ENCODE data around the gene UBR4.
A peak's percentile ranks its signal among the peaks of the same experiment; 100 is the strongest.
"Not testable (repeated sequence)": the region's sequence is repeated elsewhere in the genome, so short reads cannot be mapped to it uniquely, and the experiment has no call there.

The UBR4 gene

DNA sequence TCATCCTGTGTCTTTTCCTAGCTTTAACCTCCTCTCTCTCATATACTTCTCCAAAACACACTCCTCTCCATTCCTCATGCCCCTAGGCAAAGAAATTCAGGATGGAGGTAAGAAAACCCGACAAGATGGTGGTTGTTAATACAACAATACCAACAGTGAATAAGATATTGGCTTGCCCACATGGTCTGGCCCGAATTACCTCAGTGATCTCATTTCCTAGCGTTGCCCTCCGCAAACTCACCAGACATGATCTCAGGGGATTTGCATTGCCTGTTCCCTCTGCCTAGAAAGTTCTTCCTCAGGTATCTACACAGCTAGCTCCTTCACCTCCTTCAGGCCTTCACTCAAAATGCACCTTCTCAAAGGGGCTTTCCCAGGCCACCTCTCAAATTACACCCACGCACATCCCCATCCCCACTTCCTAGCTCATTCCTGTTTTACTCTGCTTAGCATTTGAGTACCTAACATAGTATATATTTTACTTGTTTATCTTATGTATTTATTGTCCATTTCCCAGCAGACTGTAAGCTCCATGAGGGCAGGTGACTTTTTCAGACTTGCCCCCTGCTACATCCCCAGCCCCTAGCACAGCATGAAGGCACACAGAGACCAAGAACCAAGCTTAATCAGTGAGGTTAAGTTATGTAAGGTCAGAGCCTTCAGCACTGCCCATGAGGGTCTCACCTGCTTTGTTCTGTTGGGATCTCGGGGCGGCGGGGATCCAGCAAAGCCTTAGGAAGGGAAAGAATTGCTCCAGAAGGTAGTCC lies 10.2 kb upstream of the UBR4 start:
- DNase-seq (ENCODE audit: low spot score) = no peak

DNA sequence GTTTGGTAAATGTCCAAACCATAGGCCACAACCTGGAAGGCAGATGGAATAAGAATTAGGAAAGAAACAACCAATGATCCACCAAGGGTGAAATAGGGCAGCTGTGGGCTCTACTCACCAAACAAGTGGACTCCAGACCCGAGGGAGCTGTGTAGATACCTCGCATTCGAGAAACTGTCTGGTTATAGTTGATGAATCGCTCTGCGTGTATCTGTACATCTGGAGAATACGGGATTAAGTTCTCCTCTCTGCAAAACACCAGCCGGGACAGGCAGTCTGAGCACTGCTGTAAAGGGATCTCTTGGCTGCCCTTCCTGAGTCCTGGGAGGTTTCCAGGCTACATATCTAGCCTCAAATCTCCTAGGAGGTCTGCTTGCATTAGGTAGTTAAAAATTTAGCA lies 9.4 kb upstream of the UBR4 start:
- no peak for DNase-seq (ENCODE audit: low spot score)

DNA sequence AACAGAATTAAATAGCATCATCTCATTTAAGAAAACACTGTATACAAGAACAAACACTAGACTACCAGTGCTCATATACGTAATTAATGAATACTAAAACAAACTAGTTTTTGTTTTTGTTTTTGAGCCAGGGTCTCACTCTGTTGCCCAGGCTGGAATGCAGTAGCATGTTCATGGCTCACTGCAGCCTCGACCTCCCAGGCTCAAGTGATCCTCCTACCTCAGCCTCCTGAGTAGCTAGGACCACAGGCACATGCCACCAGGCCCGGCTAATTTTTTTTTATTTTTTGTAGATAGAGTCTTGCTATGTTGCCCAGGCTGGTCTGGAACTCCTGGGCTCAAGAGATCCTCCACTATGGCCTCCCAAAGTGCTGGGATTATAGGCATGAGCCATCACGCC lies 6.5 kb upstream of the UBR4 start:
- not testable (repeated sequence) for DNase-seq (ENCODE audit: low spot score)

DNA sequence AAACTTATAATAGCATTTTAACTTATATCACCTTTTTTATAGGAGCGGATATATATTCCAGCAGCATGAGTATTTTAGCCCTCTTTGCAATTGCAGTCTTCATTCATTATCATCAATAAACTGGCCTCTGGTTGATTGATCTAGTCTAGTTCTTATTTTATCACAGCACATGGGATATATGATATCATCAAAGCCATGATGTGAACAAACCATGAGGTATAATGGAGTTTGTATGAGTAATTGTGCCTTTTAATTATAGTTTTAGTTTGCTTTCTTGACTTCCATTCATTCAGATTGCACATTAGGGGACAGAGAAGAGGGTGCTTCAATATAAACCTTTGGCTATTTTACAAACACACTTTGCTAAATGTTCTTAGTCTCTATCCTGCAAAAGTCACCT lies 3.5 kb upstream of the UBR4 start:
- no peak for DNase-seq (ENCODE audit: low spot score)

DNA sequence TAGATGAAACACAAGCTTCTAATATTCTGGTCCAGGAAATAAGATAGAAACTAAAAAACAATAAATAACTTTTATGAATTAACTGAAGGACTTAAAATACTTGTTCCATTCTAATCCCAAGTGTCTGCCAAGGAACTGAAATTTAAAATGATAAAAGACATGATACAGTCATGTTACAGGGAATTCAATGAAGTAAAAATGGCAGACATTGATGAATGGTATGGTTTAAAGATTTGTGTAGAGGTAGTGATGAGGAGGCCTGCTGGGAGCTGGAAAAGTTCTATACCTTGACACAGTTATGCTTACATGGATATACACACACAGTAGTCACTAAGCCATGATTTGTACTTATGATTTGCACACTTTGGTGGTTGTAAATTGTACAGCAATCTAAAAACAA lies 2.1 kb upstream of the UBR4 start:
- no peak for DNase-seq (ENCODE audit: low spot score)

DNA sequence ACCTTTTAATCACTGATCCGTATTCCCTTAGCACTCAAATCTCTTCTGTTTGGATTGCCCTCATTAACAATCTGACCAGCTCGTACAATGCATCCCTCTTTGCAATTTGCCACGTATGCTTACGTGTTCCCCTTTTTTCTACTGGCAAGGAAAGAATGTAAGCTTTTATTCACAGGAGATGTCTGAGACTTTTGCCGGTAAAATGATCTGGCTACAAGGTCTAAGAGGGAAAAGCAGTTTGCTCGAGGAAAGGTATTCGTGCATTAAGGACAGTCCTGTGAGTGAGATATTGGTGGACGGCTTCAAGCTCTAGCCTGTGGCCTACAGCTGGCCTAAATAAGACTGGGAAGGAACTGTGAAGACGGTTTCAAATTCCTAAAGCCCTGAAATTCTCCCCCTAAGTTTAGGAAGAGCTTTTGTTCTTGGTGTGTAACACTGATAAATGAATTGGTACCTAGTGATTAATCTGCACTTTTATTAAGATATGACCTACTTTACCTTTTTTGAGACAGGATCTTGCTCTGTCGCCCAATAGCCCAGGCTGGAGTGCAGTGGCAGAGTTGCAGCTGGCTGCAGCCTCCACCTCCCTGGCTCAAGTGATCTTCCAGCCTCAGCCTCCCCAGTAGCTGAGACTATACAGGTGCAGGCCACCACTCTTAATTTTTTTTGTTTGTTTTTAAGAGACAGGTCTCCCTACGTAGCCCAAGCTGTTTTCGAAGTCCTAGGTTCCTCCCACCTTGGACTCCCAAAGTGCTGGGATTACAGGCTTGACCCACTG lies 895 bp upstream of the UBR4 start:
- DNase-seq (ENCODE audit: low spot score) = no peak

DNA sequence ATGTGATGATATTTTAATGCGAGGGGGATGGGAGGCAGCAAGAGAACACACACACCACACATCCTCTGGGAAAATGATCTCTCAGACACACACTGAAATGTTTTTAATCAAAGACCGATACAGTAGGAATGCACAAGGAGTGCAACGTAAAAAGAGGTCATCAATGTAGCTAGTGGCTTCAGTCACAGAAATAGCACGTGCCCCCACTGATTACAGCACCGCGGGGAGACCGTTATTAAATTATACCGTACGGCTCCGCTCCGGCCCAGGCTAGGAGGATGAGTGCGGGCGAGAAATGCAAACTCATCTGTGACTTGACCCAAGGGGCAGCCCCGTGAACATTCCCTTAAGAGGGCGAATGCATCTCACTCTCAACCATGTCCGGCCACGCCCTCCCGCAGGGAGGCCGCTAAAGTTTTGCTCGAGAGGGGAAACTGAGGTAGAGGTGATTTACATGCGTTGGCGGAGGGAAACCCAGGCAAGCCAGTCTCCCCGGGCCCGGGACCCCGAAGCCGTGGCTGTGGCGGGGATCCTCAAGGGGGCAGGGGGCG lies 552 bp downstream of the UBR4 start:
- DNase-seq (ENCODE audit: low spot score) = peak; percentile 73

DNA sequence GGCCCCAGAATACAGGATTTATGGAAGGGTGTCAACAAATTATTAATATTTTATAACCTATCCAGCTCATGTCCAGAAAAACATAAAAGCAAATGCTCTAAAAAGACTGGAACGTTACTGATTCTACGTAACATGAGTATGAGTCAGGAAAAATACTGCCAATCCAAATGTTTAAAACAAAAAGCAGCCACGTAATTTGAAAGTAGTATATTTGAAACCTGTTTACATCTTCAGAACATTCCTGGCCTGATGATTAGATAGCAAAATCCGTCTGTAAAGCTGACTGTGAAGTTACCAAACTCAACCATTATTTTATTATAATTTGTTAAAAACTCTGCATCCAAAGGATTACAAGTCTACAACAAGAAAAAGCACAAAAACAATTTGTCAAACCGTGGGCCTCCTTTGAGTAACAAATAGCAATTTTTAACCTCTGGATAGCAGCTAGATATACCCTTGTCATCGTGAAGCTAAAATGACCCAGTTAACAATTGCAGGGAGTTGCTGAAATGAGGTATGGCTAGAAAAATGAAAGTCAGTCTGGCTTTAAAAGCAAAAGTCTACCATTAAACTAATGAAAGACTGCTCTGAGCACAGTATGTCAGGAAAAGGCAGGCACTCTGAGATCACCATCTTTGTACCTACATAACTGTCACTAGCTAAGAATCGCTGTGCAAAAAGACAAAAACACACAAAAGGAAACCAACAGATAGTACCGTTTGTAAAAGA lies 1.2 kb downstream of the UBR4 start:
- DNase-seq (ENCODE audit: low spot score) = no peak

DNA sequence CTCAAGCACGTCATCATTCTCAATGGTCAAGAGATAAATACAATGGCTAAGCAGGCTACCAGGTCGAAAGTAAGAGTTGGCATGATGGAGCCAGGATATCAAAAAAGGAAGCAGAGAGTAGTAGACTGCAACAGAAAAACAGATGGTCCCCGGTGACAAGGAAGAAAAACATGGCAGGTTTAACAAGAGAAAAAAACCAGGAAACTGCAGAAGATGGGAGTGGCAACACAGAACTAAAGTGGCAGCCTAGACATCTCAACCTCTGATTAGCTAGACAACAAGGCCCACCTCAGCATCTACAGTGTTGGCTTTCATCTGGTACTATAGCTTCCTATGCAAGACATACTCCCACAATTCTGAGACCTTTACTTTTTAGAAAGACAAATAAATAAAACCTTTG lies 3.1 kb downstream of the UBR4 start:
- no peak for DNase-seq (ENCODE audit: low spot score)

DNA sequence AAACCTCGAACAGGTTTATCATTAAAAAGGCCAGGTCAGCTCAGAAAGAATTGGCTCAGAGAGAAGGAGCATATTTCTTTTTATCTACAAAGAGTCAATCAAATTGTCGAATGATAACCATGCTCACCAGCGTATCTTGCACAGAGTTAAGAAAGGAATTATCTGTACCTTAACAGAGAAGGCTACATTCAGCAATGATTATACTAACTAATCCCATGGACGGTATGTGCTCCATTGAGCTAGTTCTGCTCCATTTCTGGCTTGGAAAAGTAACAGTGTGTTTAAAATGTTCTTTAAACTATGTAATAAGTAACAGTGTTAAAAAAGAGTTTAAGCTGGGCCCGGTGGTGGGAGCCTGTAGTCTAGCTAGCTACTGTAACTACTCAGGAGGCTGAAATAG lies 4.2 kb downstream of the UBR4 start:
- no peak for DNase-seq (ENCODE audit: low spot score)

DNA sequence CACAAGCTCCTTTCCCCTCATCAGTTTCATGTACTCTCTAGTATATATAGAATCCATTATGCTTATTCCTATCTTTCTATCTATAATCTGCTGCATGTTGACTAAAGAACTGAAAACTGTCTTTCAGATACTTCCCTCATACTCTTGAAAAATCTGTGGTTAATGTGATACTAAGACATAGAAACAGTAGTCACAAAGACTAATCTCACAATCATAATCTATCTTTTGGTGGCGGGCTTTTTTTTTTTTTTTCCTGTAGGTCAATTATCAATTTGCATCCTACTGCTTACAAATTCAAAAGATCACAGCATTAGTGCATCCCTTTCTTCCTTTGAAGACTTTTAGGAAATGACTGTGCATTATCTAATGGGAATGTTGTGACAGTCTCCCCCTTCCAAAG lies 4.7 kb downstream of the UBR4 start:
- no peak for DNase-seq (ENCODE audit: low spot score)

DNA sequence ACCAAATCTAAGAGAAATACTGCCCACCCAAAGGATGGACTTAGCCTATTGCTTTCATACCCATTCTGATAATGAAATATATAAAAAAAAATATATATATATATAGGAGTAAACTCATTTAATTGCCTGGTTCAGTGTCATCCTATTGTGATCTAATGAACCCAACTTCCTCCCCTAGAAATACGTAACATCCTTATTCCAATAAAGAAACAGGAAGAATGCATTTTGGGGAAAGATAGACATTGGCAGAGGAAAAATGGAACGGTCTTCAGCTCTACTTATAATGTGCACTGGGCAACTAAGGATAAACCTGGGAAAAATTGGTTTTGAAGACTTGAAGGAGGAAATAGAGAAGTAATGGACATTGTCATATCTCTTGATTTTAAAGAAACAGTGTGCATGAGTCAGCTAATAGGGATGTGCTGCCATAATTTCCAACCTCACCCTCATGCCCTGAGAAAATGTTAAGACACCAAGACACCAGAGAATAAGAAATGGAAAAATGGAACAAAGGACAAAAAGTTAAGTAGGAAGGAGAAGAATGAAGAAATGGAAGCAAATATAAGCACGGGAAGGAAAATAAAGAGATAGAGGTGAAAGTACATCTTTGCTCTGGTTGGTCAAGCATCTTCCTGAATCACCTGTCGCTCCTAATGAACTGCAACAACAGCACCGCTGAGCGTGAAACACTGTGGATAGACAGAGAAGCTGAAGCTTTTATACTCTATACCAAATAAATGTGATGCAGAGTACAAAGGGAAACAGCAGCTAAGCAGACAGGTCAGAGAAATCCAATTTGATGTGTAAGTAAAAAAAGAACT lies 5.4 kb downstream of the UBR4 start:
- DNase-seq (ENCODE audit: low spot score) = no peak

DNA sequence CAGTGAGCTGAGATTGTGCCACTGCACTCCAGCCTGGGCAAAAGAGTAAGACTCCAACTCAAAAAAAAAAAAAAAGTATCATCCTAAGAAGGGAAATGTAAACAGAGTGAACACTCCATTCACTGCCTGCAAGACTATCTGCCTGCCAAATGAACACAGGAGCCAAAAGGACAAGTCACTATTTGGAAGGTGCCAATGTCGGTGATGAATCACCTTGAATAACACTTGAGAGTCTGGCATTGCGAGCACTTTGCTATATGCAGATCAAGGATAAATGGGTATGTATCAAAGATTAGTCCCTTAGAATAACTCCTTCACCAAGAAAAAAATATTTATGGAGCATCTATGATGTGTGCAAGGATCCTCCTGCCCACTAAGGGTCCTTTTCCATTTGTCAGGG lies 6.6 kb downstream of the UBR4 start:
- DNase-seq (ENCODE audit: low spot score) = no peak

DNA sequence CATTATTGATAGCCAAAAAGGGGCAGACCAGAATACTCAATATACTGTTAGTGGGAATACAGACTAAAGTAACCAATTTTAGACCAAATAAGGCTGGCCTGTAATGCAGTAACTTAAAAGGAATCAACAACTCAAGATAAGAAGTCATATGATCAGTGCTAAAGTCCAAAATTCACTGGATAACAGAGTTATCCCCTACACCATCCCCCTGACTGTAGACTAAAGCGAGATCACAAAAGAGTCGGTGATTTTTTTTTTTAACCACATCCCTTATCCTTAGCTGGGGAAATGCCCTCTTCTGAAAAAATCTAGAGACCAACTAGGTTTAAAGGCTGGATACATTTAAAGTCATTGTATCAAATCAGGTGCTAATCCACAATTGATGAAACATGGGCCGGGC lies 7.7 kb downstream of the UBR4 start:
- no peak for DNase-seq (ENCODE audit: low spot score)

DNA sequence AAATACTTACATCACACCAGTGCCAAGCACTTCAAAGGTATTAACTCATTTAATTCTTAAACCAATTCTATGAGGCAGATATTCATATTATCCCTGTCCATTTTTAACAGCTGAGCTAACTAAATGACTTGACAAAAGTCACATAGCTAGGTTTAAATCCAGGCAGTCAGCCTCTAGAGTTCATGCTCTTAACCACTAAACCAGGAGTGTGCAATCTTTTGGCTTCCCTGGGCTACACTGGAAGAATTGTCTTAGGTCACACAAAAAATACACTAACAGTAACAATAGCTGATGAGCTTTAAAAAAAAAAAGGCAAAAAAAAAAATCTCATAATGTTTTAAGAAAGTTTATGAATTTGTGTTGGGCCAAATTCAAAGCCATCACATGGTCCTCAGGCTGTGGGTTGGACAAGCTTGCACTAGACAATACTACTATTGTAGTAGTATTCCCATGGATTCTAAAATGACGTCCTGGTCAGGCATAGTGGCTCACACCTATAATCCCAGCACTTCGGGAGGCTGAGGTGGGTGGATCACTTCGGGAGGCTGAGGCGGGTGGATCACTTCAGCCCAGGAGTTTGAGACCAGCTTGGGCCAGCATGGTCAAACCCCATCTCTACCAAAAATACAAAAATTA lies 10.0 kb downstream of the UBR4 start:
- DNase-seq (ENCODE audit: low spot score) = no peak

DNA sequence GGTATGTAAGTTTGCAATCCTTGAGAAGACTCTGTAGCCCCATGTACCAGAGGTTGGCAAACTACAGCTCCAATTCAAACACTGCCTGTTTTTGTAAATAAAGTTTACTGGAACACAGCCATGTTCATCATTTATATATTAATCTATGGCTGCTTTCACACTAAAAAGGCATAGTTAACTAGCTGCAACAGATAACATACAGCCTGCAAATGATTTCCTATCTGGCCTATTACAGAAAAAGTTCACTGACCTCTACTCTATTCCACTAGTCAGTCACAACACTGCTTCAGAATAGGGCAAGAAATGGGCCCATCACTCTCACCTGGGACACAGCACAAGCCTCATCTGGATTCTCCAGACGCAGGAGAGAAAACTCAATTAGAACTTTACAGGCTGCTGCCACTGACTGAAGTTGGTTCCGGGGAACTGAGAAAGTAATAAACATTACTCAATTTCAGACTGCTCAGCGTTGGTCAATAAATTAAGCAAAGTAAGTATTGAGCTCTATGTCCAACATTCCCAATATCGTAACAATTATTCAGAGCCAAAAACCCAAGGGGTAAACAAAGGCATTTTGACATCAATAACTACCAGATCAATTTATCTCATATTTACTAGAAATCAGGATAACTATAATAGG lies 10.6 kb downstream of the UBR4 start:
- no peak for DNase-seq (ENCODE audit: low spot score)

DNA sequence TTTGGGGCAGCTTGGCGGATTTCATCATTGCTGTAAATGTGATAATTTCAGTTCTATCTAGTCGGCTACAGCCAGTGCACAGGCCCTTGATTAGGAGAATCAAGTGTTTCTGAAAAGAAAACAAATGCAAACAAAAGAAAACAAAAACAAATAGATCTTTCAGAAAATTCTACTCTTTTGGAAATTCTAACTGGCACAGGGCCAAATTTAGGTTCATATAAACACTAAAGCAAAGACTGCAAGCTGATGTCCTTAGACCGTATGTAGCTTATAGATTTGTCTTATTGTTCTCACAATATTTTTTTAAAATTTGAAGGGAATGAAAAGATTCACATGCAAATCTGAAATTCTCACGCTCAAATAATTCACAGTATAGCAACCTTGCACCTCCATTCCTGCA lies 11.2 kb downstream of the UBR4 start:
- DNase-seq (ENCODE audit: low spot score) = no peak

DNA sequence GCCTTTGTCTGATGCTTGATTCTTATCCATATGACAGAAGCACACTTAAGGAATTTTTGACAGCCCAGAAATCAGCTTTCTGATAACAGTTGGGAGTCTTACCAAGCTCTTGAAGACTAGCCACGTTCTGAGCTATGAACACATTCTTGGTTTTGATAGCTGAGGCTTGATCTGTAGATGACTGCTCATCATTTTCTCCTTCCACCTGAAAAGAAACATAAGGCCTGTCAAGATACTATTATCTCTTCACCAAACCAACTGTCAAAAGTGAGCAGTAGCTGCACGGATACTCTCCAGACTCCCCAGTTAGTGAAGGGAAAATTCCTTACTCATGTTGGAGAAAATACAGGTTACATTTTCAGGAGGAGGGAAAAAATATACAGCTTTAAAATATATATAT lies 12.2 kb downstream of the UBR4 start:
- no peak for DNase-seq (ENCODE audit: low spot score)

DNA sequence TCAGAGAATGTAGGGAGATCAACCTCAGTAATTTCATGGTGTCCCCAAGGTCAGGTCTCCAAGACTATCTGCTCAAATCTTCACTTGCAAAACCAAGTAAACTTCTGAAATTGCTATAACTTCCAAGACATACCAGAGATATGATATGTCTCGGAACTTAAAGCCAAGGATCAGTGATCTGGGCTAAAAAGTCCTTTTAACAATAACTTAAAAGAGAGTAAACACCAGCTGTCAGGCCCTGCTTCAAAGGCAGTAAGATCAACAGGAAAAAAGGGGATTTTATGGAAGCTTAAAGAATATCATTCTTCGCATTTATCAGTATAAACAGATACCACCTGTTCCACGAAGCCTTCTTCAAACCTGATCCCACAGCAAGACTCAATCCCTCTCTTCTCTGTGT lies 13.7 kb downstream of the UBR4 start:
- DNase-seq (ENCODE audit: low spot score) = no peak

DNA sequence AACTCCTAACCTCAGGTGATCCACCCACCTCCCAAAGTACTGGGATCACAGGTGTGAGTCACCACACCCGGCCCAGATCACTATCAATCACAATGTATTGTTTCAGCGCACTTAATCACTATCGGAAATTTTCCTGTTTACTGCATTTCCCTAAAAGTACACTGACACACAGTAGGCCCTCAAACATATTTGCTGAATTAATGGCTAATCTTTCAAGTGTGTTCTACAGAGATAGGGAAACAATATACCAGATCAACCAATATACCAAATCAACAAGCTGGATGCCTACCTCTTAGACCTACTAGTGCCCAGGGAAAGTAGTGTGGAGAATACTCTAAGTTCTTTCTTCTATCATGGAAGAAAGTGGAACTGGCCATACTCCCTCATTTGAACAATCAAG lies 17.1 kb downstream of the UBR4 start:
- DNase-seq (ENCODE audit: low spot score) = no peak

DNA sequence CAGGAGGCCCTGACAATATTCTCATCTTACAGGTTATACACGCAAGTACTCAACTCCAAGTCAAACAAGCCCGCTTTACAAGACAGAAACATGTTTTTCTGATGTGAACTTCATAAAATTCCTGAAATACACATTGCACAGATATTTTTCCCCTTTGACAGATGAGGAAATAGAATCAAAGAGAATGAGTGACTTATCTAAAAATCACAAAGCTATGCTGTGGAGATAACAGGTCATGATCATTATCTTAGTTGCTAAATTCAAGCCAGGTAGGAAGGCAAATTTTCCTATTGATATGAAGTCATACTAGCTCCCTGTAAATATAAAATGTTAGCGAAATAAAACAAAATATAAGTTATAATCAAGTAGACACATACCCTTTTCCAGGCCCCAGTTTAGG lies 18.3 kb downstream of the UBR4 start:
- DNase-seq (ENCODE audit: low spot score) = no peak

All from NAMALWA (cell line).